PC-9 (cell line): ENCODE results near the gene MEX3C.

Source experiments
- EZH2 ChIP-seq: fragments of 200-600 bp; sonication (generic); IDR thresholded peaks from 2 replicates; pipeline ENCODE4 v1.8.0; 2017; ENCODE audit warnings: antibody characterized with exemption, low read depth
- TF ChIP-seq, protein P1 (sequence below): fragments of 200-600 bp; sonication (generic); conservative IDR thresholded peaks from 2 replicates; pipeline ENCODE4 v1.6.1; 2017; ENCODE audit warnings: mixed run types, antibody characterized with exemption, mild to moderate bottlenecking, moderate library complexity

DNA sequence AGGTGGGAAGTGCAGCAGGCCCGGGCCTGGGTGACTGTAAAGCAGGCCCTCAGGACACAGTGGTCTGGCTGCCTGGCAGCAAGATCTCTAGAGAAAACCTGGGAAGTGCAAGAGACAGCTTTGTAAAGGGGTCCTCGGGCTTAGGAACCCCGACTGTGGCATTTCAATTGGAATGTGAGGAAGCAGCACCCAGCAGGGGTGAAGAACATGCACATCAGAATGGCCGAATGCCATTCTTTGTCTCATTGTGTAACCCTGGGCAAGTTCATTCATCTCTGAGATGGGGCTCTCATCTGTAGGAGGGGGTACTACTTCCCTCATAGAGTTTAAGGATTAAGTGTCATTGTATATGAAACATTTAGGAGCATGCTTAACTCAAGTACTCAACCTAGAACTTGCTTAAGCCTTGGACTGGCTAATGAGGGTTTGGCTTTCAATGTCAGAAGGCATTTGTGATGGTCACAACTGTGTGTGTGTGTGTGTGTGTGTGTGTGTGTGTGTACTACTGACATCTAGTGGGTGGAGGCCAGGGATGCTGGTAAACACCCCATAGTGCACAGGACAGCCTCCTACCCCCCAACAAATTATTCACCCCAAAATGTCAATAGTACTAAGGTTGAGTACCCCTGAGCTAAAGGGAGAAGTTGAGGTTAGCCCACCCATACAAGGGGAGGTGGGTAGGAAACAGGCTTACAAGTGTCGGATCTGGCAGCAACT, 29.3 kb downstream of the MEX3C start:
- TF ChIP-seq, protein P1, sequence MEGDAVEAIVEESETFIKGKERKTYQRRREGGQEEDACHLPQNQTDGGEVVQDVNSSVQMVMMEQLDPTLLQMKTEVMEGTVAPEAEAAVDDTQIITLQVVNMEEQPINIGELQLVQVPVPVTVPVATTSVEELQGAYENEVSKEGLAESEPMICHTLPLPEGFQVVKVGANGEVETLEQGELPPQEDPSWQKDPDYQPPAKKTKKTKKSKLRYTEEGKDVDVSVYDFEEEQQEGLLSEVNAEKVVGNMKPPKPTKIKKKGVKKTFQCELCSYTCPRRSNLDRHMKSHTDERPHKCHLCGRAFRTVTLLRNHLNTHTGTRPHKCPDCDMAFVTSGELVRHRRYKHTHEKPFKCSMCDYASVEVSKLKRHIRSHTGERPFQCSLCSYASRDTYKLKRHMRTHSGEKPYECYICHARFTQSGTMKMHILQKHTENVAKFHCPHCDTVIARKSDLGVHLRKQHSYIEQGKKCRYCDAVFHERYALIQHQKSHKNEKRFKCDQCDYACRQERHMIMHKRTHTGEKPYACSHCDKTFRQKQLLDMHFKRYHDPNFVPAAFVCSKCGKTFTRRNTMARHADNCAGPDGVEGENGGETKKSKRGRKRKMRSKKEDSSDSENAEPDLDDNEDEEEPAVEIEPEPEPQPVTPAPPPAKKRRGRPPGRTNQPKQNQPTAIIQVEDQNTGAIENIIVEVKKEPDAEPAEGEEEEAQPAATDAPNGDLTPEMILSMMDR: no peak
- TF ChIP-seq EZH2: no peak
